Naive thymus-derived CD8-positive, alpha-beta T cell (primary cell): ENCODE data around the gene WASHC2A. TPM values are rescaled to one million over a fixed set of nuclear protein-coding genes. Genes with fewer than 3 reads are reported as not detected.
"Not testable (repeated sequence)": the region's sequence is repeated elsewhere in the genome, so short reads cannot be mapped to it uniquely, and the experiment has no call there.

Experiments
- ATAC-seq, 2 donors: fragments of 150-1000 bp; cut with Tn5 transposase in 1 of 2; sonication (Bioruptor Pico), chemical (Tn5 transposase) in 1 of 2; 1 replicate in 1 of 2; 2 replicates in 1 of 2; pipeline ENCODE4 v1.10.0; 2021; ENCODE audit warnings: mild to moderate bottlenecking in 2 of 2, moderate library complexity in 2 of 2
- POLR2A ChIA-PET: fragments of 350-600 bp; sonication (Branson Sonifier 250); formaldehyde crosslinking; loops from one replicate; lab custom pipeline; 2021; ENCODE audit warnings: antibody characterized with exemption; lab: Charles Lee
- DNase-seq, 10 donors: peaks; one replicate each; pipeline versions ENCODE4 v3.0.0 to v3.0.0-alpha.2; 2020 to 2022
- H3K27ac Mint-ChIP-seq, 10 donors: one replicate each; pipeline ENCODE4 v1.8.0; 2020 to 2022; ENCODE audit warnings: mild to moderate bottlenecking in 10 of 10, mixed read lengths in 10 of 10, moderate library complexity in 4 of 10, inconsistent platforms in 1 of 10
- H3K27me3 Mint-ChIP-seq, 5 donors: one replicate each; pipeline ENCODE4 v1.8.0; 2021 to 2022; ENCODE audit warnings: mixed read lengths in 5 of 5
- H3K36me3 Mint-ChIP-seq, 3 donors: one replicate each; pipeline ENCODE4 v1.8.0; 2020 to 2022; ENCODE audit warnings: mixed read lengths in 3 of 3, mild to moderate bottlenecking in 2 of 3, inconsistent platforms in 1 of 3
- H3K4me1 Mint-ChIP-seq, 4 donors: one replicate each; pipeline ENCODE4 v1.8.0; 2021 to 2022; ENCODE audit warnings: mixed read lengths in 4 of 4
- H3K4me3 Mint-ChIP-seq, 10 donors: one replicate each; pipeline ENCODE4 v1.8.0; 2020 to 2022; ENCODE audit warnings: mild to moderate bottlenecking in 10 of 10, mixed read lengths in 10 of 10, moderate library complexity in 6 of 10, inconsistent platforms in 1 of 10
- H3K9me3 Mint-ChIP-seq, 9 donors: one replicate each; pipeline ENCODE4 v1.8.0; 2020 to 2022; ENCODE audit warnings: mixed read lengths in 9 of 9, mild to moderate bottlenecking in 3 of 9, inconsistent platforms in 1 of 9, moderate library complexity in 1 of 9
- polyA plus RNA-seq, 3 donors: library from polyadenylated mRNA; unstranded; fragments of 300-500 nt; fragmentation: Illumina TruSeq; gene quantifications; one replicate each; pipeline ENCODE4 v1.2.3, GENCODE V29; 2021
- total RNA-seq, 8 experiments: library from RNA in 2 of 8; stranded (reverse) in 2 of 8; gene quantifications; one replicate each; pipeline ENCODE4 v1.2.3 and lab custom pipeline; 2021 to 2026

The WASHC2A gene, protein sequence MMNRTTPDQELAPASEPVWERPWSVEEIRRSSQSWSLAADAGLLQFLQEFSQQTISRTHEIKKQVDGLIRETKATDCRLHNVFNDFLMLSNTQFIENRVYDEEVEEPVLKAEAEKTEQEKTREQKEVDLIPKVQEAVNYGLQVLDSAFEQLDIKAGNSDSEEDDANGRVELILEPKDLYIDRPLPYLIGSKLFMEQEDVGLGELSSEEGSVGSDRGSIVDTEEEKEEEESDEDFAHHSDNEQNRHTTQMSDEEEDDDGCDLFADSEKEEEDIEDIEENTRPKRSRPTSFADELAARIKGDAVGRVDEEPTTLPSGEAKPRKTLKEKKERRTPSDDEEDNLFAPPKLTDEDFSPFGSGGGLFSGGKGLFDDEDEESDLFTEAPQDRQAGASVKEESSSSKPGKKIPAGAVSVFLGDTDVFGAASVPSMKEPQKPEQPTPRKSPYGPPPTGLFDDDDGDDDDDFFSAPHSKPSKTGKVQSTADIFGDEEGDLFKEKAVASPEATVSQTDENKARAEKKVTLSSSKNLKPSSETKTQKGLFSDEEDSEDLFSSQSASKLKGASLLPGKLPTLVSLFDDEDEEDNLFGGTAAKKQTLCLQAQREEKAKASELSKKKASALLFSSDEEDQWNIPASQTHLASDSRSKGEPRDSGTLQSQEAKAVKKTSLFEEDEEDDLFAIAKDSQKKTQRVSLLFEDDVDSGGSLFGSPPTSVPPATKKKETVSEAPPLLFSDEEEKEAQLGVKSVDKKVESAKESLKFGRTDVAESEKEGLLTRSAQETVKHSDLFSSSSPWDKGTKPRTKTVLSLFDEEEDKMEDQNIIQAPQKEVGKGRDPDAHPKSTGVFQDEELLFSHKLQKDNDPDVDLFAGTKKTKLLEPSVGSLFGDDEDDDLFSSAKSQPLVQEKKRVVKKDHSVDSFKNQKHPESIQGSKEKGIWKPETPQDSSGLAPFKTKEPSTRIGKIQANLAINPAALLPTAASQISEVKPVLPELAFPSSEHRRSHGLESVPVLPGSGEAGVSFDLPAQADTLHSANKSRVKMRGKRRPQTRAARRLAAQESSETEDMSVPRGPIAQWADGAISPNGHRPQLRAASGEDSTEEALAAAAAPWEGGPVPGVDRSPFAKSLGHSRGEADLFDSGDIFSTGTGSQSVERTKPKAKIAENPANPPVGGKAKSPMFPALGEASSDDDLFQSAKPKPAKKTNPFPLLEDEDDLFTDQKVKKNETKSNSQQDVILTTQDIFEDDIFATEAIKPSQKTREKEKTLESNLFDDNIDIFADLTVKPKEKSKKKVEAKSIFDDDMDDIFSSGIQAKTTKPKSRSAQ (N-terminal part only)
- total RNA-seq (10 to 100 TPM; 62.8 to 68.4 TPM), polyA plus RNA-seq (10 to 100 TPM; 22.5 to 38.5 (median 23.4) TPM), total RNA-seq (lab: John Stamatoyannopoulos, UW) (57.6 to 106 (median 82.5) reads per million in 6 experiments)

DNA sequence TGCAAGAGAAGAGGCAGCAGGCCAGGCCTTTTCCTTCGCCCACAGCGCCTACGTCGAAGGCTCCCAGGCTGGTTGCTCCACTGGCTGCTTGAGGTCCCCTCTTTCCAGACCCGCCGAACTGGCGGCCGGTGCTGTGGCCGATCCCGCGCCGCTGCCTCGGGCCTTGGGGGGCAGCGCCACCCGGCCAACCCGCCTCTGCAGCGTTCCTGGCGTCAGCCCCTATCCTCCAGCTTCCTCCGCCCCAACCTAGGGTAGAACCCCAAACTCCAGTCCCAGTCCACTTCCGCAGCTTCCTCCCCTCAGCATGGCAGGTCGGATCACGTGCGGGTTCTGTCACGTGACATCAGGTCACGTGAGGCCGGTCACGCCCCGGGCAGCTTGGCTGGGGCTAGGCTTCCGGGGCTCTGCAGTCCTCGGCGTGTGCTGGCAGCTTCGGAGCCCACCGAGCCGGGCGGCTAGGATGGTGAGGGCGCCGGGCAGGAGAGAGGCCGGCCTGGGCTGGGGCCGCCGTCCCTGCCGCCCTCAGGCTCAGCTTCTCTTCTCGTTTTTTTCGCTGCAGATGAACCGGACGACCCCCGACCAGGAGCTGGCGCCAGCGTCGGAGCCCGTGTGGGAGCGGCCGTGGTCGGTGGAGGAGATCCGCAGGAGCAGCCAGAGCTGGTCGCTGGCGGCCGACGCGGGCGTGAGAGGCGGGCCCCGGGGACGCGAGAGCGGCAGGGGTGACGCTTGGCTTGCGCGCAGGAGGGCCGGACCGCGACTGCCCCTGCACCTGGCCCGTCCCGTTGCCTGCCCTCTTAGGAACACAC, at the start of gene WASHC2A:
TSS of gene WASHC2A (plus strand) at position 409 of the 806 bp plus-strand sequence. CDS start at position 461, 52 bp downstream.
- peak within 1 kb of the TSS; percentile 74 to 93 (median 82) for H3K4me3 Mint-ChIP-seq
- POLR2A ChIA-PET: interaction anchor here (0.9 to 1.2 kb wide), 2 partner anchors 555 to 557 kb away, joined by 3 to 4 read pairs; no protein-coding TSS in a partner anchor
- peak; percentile 74 to 99 (median 96) for DNase-seq

DNA sequence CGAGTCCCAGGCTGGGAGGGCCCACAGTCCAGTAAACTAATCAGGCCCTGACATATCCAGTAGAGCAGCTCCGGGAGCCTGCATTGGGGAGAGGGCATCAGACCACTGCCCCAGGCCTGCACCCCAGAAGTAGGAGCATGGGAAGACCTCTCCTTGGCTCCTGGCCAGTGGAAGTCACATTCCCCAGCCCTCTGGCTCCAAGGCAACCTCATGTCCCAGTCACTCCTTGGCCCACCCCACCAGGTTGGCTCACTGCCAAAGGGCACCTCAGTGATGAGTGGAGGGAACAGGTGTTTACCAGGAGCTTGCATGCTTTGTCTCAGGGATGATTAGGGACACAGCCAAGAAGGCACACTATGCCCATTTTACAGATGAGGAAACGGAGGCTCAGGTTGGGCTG, 48.5 kb upstream of the WASHC2A start:
- H3K9me3 Mint-ChIP-seq, H3K27ac Mint-ChIP-seq, POLR2A ChIA-PET, DNase-seq, H3K36me3 Mint-ChIP-seq, ATAC-seq, H3K4me1 Mint-ChIP-seq, H3K4me3 Mint-ChIP-seq, H3K27me3 Mint-ChIP-seq: not testable (repeated sequence)

More for the DNA sequence above, at the start of gene WASHC2A:
- peak; percentile 91 to 92 for ATAC-seq
- H3K4me1 Mint-ChIP-seq: peaks cover 4 to 13% (median 9%) of the 10 kb centered on the region in 4 donors
- not testable (repeated sequence) for H3K27me3 Mint-ChIP-seq, H3K9me3 Mint-ChIP-seq
- H3K36me3 Mint-ChIP-seq: peaks cover 0 to 18% (median 0%) of the 10 kb centered on the region in 3 donors
- peak within 1 kb of the TSS; percentile 27 to 96 (median 87) for H3K27ac Mint-ChIP-seq

DNA sequence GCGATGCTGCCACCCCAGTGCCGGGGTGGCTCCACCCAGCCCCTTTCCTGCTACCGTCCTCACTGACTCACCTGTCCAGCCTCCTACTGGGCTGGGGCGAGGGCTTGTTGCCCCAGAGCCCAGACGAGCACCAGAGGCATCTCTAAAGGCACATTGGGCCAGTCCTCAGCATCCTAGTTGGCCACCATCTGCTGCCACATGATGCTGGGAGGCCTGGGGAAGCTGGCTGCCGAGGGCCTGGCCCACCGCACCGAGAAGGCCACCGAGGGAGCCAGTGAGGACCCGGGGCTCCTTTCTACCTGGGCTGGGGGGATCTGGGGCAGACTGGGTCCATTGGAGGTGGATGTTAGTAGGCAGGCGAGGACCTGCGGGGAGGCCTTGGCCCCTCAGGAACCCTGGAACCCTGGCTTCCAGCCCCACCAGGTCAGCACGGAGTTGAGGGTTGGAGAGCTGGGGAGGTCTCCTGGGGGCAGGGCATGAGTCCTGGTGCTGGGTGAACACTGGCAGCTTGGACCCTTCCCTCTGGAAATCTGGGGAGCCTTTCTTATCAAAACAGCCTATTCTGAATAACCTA, 47.2 kb upstream of the WASHC2A start:
- DNase-seq, H3K4me3 Mint-ChIP-seq, POLR2A ChIA-PET, H3K4me1 Mint-ChIP-seq, H3K27ac Mint-ChIP-seq, H3K9me3 Mint-ChIP-seq, H3K36me3 Mint-ChIP-seq, ATAC-seq: not testable (repeated sequence)
- peaks cover 3 to 20% (median 7%) of the 10 kb centered on the region in 5 donors for H3K27me3 Mint-ChIP-seq

DNA sequence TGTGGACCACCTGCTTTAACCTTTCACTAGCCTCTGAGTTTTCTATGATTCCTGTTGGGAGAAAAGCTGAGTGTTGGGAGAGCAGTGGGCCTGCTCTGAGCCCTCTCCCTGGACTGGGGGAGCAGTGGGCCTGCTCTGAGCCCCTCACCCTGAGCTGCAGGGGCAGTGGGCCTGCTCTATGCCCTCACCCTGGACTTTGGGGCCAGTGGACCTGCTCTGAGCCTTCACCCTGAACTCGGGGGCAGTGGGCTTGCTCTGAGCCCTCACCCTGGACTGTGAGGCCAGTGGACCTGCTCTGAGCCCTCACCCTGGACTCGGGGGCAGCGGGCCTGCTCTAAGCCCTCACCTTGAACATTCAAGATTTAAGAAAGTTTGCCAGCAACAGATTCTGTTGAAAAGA, 46.1 kb upstream of the WASHC2A start:
- peaks cover 13 to 31% (median 18%) of the 10 kb centered on the region in 5 donors for H3K27me3 Mint-ChIP-seq
- no peaks in the 10 kb centered on the region for H3K9me3 Mint-ChIP-seq
- H3K4me1 Mint-ChIP-seq: peaks cover 0 to 2% (median 0%) of the 10 kb centered on the region in 4 donors
- DNase-seq: no peak
- H3K27ac Mint-ChIP-seq: no peak overlapping the region
- POLR2A ChIA-PET: no interaction called here
- peaks cover 0 to 4% (median 0%) of the 10 kb centered on the region in 3 donors for H3K36me3 Mint-ChIP-seq
- no peak for ATAC-seq
- no peak overlapping the region for H3K4me3 Mint-ChIP-seq

DNA sequence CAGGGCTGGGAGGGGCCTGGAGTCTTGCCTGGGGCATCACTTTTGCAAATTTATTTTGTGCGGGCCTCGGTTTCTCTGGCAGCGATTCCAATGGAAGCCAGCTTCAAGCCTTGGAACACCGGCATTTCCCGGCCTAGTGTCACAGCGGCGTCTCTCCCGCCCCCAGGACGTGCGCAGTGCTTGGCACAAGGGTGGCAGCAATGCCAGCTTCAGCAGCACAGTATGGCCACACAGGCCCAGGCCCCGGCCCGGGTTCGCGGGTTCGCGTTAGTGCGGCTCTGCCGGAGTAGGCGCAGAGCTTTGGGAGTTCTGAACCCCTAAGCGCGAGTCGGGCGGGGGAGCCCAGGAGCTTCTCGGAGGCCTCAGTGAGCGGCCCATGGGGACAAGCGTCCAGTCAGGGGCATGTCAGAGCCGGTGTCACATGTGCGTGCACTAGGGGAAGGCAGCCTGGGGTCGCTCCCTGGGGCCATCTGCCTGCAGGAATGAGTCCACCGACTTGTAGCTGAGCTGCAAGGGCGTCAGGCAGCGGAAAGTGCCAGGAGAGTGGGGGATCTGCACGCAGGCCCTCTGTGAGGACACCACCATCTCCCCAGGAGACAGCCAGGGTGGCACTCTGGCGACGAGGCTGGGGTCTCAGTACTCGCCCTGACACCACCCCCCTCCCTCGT, 42.9 kb upstream of the WASHC2A start:
- H3K4me1 Mint-ChIP-seq, ATAC-seq, H3K36me3 Mint-ChIP-seq, DNase-seq, POLR2A ChIA-PET, H3K4me3 Mint-ChIP-seq, H3K9me3 Mint-ChIP-seq, H3K27ac Mint-ChIP-seq: not testable (repeated sequence)
- peaks cover 16 to 43% (median 27%) of the 10 kb centered on the region in 5 donors for H3K27me3 Mint-ChIP-seq

DNA sequence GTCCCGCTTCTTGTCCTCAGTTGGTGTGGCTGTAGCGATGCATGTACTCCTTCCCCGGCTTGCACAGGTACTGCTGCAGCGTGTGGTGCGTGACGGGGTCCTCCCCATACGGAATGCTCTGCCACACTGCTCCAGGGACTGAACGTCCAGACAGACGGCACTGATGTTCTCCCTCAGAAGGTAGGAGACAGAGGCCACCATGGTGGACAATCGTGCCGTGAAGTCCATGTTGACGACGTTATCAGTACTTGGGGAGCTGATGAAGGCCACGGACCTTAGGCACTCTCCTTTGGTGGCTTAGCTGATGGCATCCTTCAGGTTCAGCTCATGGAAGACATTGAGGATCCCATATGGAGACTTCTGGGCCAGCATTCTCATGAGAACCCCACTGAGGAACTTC, 42.1 kb upstream of the WASHC2A start:
- Mint-ChIP-seq H3K4me3 (no peak overlapping the region), H3K27me3 (peaks cover 16 to 43% (median 27%) of the 10 kb centered on the region in 5 donors), H3K36me3 (peaks cover 0 to 4% (median 0%) of the 10 kb centered on the region in 3 donors), H3K9me3 (no peaks in the 10 kb centered on the region), H3K27ac (no peak overlapping the region), H3K4me1 (peaks cover 0 to 2% (median 0%) of the 10 kb centered on the region in 4 donors)
- DNase-seq (no peak), ATAC-seq (no peak)
- POLR2A ChIA-PET: no interaction called here

DNA sequence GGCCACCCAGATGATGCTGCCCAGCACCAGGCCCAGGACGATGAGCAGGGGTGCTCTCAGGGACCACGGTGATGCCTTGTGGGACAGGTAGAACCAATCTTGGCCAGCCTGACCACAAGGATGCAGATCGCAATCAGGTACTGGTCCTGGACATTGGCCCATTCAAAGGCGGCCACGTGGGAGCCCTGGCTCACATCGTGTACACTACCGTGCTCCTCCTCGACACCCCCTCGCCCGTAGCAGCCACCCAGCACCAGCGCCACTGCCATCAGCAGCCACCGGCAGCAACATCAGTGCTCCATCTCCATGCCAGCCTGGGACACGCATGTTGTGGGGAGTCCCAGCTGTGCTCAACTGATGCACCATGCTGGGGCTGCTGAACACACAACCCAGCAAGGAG, 40.6 kb upstream of the WASHC2A start:
- peaks cover 0 to 4% (median 0%) of the 10 kb centered on the region in 3 donors for H3K36me3 Mint-ChIP-seq

DNA sequence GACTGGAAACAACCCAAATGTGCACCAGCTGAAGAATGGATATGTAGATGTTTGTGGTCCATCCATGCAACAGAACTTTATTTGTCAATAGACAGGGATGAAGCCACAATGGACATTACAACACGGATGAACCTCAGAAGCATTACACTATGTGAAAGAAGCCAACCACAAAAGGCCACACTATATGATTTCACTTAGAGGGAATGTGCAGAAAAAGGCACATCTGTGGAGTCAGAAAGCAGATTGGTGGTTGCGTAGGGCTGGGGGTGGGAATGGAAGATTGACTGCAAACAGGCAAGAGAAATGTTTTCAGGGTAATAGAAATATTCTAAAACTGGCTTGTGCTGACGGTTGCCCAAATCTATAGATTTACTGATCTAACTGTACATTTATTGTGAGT, 34.3 kb upstream of the WASHC2A start:
- Mint-ChIP-seq H3K27me3 (peaks cover 0 to 11% (median 0%) of the 10 kb centered on the region in 5 donors), H3K9me3 (no peaks in the 10 kb centered on the region), H3K4me1 (no peaks in the 10 kb centered on the region), H3K27ac (no peak overlapping the region), H3K36me3 (peaks cover 0 to 3% (median 0%) of the 10 kb centered on the region in 3 donors), H3K4me3 (no peak overlapping the region)
- no peak for DNase-seq
- ATAC-seq: no peak
- POLR2A ChIA-PET: no interaction called here

More for the DNA sequence above, 40.6 kb upstream of the WASHC2A start:
- POLR2A ChIA-PET: no interaction called here
- ATAC-seq (no peak), DNase-seq (no peak)
- no peak overlapping the region for H3K27ac Mint-ChIP-seq
- H3K4me1 Mint-ChIP-seq: peaks cover 0 to 2% (median 0%) of the 10 kb centered on the region in 4 donors
- no peaks in the 10 kb centered on the region for H3K9me3 Mint-ChIP-seq
- no peak overlapping the region for H3K4me3 Mint-ChIP-seq
- peaks cover 16 to 43% (median 27%) of the 10 kb centered on the region in 5 donors for H3K27me3 Mint-ChIP-seq

DNA sequence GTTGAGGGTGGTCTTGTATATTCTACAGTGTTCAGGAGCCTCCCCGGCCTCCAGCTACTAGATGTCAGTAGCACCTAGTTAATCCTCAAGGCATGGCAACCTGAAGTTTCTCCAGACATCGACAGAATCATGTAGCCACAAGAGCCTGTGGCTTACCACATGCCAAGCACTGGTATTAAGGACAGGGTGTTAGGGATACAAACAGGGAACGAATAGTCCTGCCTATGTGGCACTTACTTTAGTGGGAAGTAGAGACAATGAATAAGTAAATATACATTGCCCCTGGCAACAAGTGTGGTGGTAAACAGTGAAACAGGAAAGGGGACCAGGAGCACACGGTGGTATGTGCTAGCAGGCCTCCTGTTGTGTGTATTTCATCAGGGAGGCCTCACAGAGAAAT, 32.4 kb upstream of the WASHC2A start:
- H3K4me3 Mint-ChIP-seq, DNase-seq, H3K4me1 Mint-ChIP-seq, H3K36me3 Mint-ChIP-seq, H3K9me3 Mint-ChIP-seq, POLR2A ChIA-PET, H3K27ac Mint-ChIP-seq, H3K27me3 Mint-ChIP-seq: not testable (repeated sequence)
- ATAC-seq: peak in 1 of 2 donors; percentile 46

DNA sequence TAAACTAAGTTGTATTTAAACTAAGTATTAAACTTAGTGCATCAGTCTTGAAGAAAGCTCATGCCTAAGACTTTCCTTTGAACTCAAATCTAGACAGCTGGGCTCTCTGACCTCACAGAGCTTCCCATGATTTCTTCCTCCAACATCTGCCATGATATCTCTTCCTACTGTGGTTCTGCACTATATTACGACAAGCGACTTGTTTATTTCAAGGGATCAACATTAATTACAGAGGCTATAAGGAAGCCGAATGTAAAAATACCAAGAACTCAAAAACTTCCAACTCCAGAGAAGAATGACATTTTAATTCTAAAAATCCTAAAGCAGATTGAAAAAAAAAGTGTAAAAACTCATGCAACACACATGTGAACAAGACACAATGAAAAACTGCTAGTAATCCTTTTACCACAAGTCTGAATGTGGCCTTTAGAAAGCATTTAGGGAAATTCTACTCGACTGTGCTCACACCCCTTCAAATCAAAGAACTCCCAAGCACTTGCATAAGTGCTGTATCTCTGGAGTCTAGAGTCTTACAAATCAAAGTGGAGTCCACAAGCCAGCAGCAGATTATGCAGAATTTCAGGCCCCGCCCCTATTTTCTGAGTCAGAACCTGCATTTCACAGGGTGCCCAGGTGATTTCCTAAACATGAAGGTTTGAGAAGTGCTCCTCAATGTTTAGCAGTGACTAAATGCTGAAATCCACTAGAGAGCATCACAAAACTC, 22.7 kb upstream of the WASHC2A start:
- Mint-ChIP-seq H3K36me3 (peaks cover 0 to 13% (median 11%) of the 10 kb centered on the region in 3 donors), H3K9me3 (no peaks in the 10 kb centered on the region), H3K27ac (no peak overlapping the region), H3K4me3 (no peak overlapping the region), H3K27me3 (no peaks in the 10 kb centered on the region), H3K4me1 (no peaks in the 10 kb centered on the region)
- POLR2A ChIA-PET: no interaction called here
- DNase-seq (no peak), ATAC-seq (no peak)
